ENCODE measurements around the gene PADI1.

DNA sequence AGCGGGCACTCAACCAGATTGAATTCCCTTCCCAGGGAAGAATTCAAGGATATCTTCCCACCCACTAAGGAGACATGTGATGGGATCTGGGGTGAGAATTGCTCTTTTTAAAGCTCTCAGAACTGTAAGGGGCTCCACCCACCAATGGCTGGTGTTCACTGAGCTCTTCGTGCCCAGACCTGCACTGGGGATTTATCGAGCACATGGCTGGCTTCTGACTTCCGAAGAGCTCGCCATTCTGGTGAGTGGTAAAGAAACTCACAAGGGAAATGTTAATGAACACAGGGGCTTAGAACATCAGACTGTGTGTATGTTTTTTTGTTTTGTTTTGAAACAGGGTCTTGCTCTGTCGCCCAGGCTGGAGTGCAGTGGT is 53.8 kb downstream of the PADI1 start:
- TF ChIP-seq, protein P1, sequence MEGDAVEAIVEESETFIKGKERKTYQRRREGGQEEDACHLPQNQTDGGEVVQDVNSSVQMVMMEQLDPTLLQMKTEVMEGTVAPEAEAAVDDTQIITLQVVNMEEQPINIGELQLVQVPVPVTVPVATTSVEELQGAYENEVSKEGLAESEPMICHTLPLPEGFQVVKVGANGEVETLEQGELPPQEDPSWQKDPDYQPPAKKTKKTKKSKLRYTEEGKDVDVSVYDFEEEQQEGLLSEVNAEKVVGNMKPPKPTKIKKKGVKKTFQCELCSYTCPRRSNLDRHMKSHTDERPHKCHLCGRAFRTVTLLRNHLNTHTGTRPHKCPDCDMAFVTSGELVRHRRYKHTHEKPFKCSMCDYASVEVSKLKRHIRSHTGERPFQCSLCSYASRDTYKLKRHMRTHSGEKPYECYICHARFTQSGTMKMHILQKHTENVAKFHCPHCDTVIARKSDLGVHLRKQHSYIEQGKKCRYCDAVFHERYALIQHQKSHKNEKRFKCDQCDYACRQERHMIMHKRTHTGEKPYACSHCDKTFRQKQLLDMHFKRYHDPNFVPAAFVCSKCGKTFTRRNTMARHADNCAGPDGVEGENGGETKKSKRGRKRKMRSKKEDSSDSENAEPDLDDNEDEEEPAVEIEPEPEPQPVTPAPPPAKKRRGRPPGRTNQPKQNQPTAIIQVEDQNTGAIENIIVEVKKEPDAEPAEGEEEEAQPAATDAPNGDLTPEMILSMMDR (IDR thresholded peaks at IDR 0.05), result no peak
- no peak for TF ChIP-seq POLR2A (IDR thresholded peaks at IDR 0.05)

All from adrenal gland (tissue), 5 donors.